ENCODE data around the gene SEC14L5.
A peak's percentile ranks its signal among the peaks of the same experiment; 100 is the strongest.

DNA sequence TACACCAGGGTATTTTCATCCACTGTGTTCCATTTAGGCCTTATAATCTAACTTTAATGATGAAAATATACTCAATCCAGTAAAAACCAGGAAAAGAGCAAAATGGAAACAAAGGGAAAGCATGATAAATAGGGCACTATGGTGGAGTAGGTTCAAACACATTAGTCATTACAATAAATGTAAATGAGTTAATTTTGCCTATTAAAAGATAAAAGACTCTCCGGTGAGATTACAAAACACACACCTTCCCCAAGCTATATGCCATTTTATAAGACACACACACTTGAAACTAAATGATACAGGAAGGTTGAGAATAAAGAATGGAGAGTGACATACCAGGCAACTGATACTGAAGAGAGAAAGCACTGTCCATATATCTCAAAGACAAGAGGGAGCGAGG lies 31.2 kb upstream of the SEC14L5 start:
- no peak for TF ChIP-seq SP1 (IDR thresholded peaks at IDR 0.05; ENCODE audit: low read depth)
- TF ChIP-seq, protein P1, sequence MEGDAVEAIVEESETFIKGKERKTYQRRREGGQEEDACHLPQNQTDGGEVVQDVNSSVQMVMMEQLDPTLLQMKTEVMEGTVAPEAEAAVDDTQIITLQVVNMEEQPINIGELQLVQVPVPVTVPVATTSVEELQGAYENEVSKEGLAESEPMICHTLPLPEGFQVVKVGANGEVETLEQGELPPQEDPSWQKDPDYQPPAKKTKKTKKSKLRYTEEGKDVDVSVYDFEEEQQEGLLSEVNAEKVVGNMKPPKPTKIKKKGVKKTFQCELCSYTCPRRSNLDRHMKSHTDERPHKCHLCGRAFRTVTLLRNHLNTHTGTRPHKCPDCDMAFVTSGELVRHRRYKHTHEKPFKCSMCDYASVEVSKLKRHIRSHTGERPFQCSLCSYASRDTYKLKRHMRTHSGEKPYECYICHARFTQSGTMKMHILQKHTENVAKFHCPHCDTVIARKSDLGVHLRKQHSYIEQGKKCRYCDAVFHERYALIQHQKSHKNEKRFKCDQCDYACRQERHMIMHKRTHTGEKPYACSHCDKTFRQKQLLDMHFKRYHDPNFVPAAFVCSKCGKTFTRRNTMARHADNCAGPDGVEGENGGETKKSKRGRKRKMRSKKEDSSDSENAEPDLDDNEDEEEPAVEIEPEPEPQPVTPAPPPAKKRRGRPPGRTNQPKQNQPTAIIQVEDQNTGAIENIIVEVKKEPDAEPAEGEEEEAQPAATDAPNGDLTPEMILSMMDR (IDR thresholded peaks at IDR 0.05 in 2 of 3, conservative IDR thresholded peaks at IDR 0.05 in 1 of 3; ENCODE audit: borderline replicate concordance in 1 of 3, insufficient read depth in 1 of 3, low read depth in 2 of 3, low read length in 2 of 3), result no peak
- TF ChIP-seq EZH2 (IDR thresholded peaks at IDR 0.05), result no peak
- no peak for TF ChIP-seq ZNF274 (IDR thresholded peaks at IDR 0.05; ENCODE audit: low read depth, low read length)
- no peak for TF ChIP-seq EGR1 (IDR thresholded peaks at IDR 0.05; ENCODE audit: low read depth)
- TF ChIP-seq, protein P2, sequence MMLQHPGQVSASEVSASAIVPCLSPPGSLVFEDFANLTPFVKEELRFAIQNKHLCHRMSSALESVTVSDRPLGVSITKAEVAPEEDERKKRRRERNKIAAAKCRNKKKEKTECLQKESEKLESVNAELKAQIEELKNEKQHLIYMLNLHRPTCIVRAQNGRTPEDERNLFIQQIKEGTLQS (IDR thresholded peaks at IDR 0.05), result no peak
- 0 out of 2 replicates have a peak, but pooled peaks have one; percentile 10 for TF ChIP-seq CBX3 (IDR thresholded peaks at IDR 0.05; ENCODE audit: low read depth)
- TF ChIP-seq JUND (IDR thresholded peaks at IDR 0.05), result no peak
- TF ChIP-seq, protein P3, sequence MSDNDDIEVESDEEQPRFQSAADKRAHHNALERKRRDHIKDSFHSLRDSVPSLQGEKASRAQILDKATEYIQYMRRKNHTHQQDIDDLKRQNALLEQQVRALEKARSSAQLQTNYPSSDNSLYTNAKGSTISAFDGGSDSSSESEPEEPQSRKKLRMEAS (IDR thresholded peaks at IDR 0.05), result no peak
- no peak for TF ChIP-seq POLR2A (IDR thresholded peaks at IDR 0.05; ENCODE audit: borderline replicate concordance, extremely low read depth, insufficient read depth, insufficient read length)
- TF ChIP-seq TCF7L2 (IDR thresholded peaks at IDR 0.05; ENCODE audit: borderline replicate concordance, extremely low read depth, insufficient read depth, insufficient read length), result no peak
- no peak for TF ChIP-seq RAD21 (IDR thresholded peaks at IDR 0.05; ENCODE audit: low read depth)
